HG03135 (cell line): ENCODE data around the gene CRYZL1.
A peak's percentile ranks its signal among the peaks of the same experiment; 100 is the strongest.
"Not testable (repeated sequence)": the region's sequence is repeated elsewhere in the genome, so short reads cannot be mapped to it uniquely, and the experiment has no call there.

Source experiments
- ATAC-seq: cut with Tn5 transposase; IDR thresholded peaks from one replicate; pipeline ENCODE4 v1.9.1; 2021; ENCODE audit warnings: mild to moderate bottlenecking, moderate library complexity; ENCODE audit not compliant: unreplicated experiment

CRYZL1 gene

GRCh38 chr21:33640697-33641351 is 717 bp downstream of the CRYZL1 start:
- no peak for ATAC-seq

DNA sequence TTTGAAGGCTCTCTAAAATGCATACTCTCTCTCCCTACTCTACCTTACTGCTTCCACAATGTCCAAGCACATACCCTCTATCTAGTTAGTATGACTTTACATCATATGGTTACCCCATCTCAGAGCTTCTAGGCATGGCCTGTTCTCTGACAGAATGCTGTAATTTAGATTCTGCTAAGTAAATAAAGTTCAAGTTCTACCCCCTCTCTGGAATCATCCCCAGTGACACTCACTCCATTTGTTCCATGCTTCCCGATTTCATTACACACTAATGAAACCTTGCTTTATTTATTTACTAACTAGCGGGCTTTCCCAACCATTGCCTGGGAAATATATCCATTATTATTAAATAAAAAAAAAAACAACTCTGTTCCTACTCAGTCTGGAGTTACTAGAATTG is 7.3 kb downstream of the CRYZL1 start:
- no peak for ATAC-seq

GRCh38 chr21:33626151-33626550 is 15.4 kb downstream of the CRYZL1 start:
- not testable (repeated sequence) for ATAC-seq

GRCh38 chr21:33622253-33622652 is 19.3 kb downstream of the CRYZL1 start:
- no peak for ATAC-seq

DNA sequence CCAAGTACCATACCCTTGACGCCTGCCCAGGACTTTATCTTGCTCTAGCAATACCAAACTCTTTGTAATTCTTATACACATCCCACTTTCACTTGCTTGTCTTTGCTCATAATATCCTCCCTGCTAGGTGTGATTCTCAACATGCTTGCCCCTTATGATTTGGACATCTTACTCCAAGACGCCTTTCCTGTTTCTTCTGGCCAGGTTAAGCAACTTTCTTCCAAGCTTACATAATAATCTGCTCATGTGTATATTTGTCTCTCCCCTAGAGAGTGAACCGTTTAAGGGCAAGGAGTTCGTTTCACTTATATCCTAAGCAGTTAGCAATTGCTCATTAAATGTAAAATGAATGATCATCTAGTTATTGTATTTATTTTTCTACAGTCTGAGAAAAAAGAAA is 21.8 kb downstream of the CRYZL1 start:
- no peak for ATAC-seq

DNA sequence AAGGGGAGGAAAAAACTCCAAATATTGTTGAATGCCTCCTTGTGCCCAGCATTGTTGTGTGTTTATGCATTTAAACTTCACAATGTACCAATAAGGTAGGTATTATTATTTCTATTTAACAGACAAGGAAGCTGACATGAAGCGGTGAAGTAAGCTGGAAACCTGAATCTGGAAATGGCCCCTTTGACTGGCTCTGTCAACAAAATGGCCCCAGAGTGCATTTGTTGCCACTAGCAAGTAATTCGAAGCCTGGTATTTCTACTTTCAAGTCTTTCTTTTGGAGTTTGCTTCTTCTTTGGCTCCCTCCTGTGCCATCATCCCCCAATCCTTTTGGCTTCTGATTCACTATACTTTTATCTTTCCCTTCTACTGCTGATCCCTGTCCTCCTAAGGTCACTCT is 23.1 kb downstream of the CRYZL1 start:
- no peak for ATAC-seq

GRCh38 chr21:33617565-33617964 is 24.0 kb downstream of the CRYZL1 start:
- not testable (repeated sequence) for ATAC-seq

DNA sequence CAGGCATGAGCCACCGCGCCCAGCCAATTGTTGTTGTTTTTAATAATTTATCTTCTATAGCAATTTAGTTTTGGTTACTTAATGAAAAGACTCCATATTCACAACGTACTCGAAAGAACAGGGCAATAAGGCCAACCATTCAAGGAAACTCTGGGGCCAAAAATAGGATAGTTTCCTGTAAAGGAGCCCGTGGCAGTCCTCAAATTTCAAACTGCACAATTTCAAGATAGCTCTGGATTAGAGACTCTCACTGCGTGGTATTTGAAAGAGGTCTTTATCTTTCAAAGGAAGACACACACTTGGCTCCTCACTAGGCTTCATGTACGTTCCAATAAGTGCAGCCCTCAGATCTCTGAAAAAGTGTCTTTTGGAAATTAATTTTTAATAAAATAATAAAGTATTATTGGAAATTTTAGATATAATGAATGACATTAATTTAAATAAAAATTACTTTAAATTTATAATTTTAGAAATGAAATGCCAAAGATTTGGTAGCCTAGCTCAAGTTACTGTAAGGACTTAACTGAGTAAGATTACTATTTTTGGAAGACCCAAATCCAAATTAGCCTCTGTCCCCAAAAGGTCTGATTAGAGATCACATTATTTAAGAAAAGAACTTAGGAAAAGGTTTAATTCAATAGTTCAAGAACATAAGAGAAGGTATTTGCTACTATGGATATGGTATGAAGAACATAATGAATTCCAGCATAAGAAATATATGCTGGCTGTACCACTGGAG is 30.4 kb downstream of the CRYZL1 start:
- no peak for ATAC-seq

- no peak for ATAC-seq
These were observed 33.0 kb downstream of the CRYZL1 start for GRCh38 chr21:33608559-33608958.

GRCh38 chr21:33598051-33598450 is 43.5 kb downstream of the CRYZL1 start:
- no peak for ATAC-seq

DNA sequence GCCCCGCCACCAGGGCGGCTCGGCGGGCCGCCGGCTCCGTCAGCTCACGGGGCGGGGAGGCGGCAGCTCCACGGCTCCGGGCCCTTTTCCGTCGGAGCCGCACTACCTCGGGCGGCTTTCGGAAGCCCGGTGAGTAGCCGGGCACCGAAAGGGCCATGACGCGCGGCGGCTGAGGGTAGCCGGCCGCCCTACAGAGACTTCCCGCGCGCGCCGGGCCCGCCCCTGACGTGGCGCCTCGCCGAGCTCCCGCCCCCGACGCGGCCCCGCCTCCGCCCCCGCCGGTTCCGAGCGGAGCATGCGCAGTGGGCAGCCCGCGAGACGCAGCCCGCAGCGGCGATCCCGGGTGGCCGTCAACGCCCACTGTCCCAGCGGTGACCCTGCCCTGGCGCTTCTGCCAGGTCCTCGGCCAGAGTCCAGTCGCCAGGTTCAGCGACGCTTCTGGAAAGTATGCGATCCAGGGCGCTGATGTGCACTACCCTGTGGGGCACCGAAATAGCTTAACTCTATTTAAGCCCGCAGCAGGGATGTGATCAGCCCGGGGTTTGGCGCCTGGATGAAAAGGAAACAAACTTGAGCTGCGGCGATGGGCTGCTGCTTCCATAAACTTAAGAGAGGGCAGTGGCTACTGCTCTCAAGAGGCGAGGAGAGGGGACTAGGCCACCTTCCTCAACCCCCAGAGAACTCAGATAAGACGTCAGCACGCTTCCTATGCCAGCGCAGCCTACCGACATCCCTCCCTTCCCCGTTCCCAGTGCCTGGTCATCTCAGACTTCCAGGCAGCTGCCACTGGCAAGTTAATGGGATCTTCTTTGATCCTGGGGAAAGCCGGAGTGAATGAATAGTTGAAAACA is 52.8 kb downstream of the CRYZL1 start, which contains the start of gene DONSON:
Gene DONSON (minus strand): TSS at position 200 of the 851 bp plus-strand sequence. CDS start 43 bp downstream, at position 157.
- peak; percentile 82 for ATAC-seq

GRCh38 chr21:33587792-33588484 is 53.6 kb downstream of the CRYZL1 start:
- ATAC-seq, result peak; percentile 34

GRCh38 chr21:33586927-33587326 is 54.6 kb downstream of the CRYZL1 start:
- ATAC-seq, result no peak

DNA sequence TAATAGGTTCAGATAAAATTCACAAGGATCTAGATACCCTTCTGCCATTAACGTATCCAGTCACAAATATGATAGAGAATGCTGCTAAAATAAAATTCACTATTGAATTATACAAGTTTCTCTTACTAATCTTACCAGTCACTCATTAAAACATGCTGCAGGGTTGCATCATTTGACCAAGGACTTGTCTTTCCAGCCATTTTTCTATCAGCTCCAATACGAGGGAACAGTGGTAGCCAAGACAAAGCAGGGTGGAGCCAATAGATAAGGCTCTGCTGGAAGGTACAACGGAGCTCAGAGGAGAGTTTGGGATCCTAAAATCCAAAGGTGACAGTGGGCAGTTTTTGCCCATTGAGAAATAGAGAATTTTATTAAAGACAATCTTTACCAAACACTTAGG is 57.1 kb downstream of the CRYZL1 start:
- ATAC-seq, result no peak

GRCh38 chr21:33578959-33579542 is 62.5 kb downstream of the CRYZL1 start:
- ATAC-seq, result no peak

- ATAC-seq, result no peak
These were observed 63.3 kb downstream of the CRYZL1 start for GRCh38 chr21:33578214-33578613.

DNA sequence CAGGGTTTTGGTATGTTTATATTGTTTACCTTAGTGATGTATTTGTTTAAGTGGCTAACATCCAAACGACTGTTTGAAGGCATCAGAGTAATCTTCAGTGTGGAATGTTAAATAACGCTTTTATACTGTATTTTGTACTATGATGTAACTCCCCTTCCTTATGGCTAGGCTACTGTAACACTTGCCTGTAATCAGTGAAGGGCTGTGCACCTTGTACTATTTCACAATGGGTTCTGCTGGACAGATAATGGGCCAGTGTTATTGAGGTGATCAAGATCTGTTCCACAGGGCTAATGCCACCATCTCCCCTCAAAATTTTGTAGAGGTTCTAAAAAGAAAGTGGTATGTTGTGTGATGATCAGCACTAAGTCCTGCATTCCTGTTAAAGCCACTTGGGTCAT is 64.8 kb downstream of the CRYZL1 start:
- ATAC-seq, result not testable (repeated sequence)

GRCh38 chr21:33572350-33572749 is 69.2 kb downstream of the CRYZL1 start:
- no peak for ATAC-seq

DNA sequence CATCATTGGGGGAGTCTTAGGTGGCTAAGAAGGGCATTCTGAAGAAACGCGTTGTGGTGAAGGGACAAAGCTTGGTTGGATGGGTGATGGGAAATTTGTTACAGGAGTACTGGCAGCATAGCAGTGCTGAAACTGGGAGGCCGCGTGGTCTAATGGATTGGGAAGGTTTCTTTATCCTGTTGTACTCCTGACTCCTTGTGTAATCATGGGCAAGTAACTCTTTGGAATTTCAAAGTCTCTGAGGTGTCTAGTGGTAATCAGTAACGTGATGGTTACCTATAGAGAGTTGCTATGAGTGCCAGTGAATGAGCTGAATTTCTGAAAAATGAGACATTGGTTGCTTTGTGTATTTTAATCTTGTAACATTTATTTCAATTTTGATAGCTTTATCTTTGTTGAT is 71.5 kb downstream of the CRYZL1 start:
- no peak for ATAC-seq

DNA sequence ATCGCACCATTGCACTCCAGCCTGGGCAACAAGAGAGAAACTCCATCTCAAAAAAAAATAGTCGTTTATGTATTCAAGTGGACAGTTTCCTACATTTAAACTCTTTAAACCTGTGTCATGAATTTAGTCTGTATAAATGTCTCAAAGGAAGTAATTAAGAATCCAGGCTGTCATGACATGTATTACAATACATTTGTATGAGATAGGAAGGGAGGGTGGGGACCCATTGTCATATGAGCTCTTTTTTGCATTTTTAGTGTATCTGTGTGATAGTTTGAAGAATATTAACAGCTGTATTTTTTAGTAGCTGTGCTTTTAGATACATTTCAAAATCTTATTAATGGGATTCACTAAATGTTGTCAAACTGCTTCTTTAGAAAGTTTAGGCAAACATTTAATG is 73.1 kb downstream of the CRYZL1 start:
- no peak for ATAC-seq

DNA sequence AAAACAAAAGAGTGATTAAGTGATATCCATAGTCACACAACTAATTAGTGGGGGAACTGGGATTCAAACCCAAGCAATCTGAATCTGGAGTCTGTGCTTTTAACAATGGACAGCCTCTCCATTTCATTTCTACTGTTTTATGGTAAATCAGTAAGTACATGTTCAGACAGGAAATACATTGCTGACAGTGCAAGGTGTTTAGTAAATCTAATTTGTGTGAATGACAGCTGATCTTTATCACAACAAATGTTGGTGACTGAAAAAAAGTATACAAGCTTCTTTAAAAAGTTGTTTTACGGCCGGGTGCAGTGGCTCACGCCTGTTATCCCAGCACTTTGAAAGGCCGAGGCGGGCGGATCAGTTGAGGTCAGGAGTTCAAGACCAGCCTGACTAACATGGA is 73.6 kb downstream of the CRYZL1 start:
- no peak for ATAC-seq
